ENCODE results near the gene PANK4.

PANK4 gene

GRCh38 chr1:2492091-2492490, 34.3 kb downstream of the PANK4 start:
- Histone ChIP-seq H3K9ac (ENCODE audit: low read length) (no peak overlapping the region), H3K27me3 (replicated peaks; ENCODE audit: insufficient read depth, low read length) (peaks cover 73% of the 10 kb centered on the region), H3K9me3 (replicated peaks; ENCODE audit: insufficient read depth, low read length) (no peaks in the 10 kb centered on the region), H3F3A (ENCODE audit: insufficient read depth, low read length) (no peaks in the 10 kb centered on the region), H3K4me2 (ENCODE audit: low read depth, low read length) (peak overlapping the region; percentile 38; the same call in 1 of the 2 replicates), H2AFZ (ENCODE audit: low read length) (no peak overlapping the region), H3K27ac (ENCODE audit: low read length) (no peak overlapping the region), H3K4me3 (ENCODE audit: low read length) (no peak overlapping the region), H3K4me1 (ENCODE audit: low read length) (peaks cover 22% of the 10 kb centered on the region), H3K36me3 (replicated peaks; ENCODE audit: insufficient read depth, low read length) (no peaks in the 10 kb centered on the region), H4K20me1 (ENCODE audit: insufficient read depth, low read length) (no peaks in the 10 kb centered on the region), H3K9me2 (replicated peaks; ENCODE audit: insufficient read depth, low read length) (no peaks in the 10 kb centered on the region), H3K79me2 (ENCODE audit: low read length) (no peaks in the 10 kb centered on the region)
- TF ChIP-seq EZH2phosphoT487 (IDR thresholded peaks at IDR 0.05; ENCODE audit: low read length) (no peak), EZH2 (optimal IDR thresholded peaks at IDR 0.05; ENCODE audit: low read depth, low read length) (no peak), CTCF (IDR thresholded peaks at IDR 0.05; ENCODE audit: low read length) (no peak)
- peak; percentile 38 for DNase-seq

- H3K4me1 ChIP-seq (ENCODE audit: low read length): peaks cover 15% of the 10 kb centered on the region
- H4K20me1 ChIP-seq (ENCODE audit: insufficient read depth, low read length): no peaks in the 10 kb centered on the region
- H3K4me3 ChIP-seq (ENCODE audit: low read length): no peak overlapping the region
- no peak for TF ChIP-seq EZH2 (optimal IDR thresholded peaks at IDR 0.05; ENCODE audit: low read depth, low read length)
- no peak for TF ChIP-seq EZH2phosphoT487 (IDR thresholded peaks at IDR 0.05; ENCODE audit: low read length)
- no peak for TF ChIP-seq CTCF (IDR thresholded peaks at IDR 0.05; ENCODE audit: low read length)
- H3K9me2 ChIP-seq (replicated peaks; ENCODE audit: insufficient read depth, low read length): no peaks in the 10 kb centered on the region
- H3F3A ChIP-seq (ENCODE audit: insufficient read depth, low read length): no peaks in the 10 kb centered on the region
- H2AFZ ChIP-seq (ENCODE audit: low read length): no peak overlapping the region
- H3K9me3 ChIP-seq (replicated peaks; ENCODE audit: insufficient read depth, low read length): no peaks in the 10 kb centered on the region
- H3K4me2 ChIP-seq (ENCODE audit: low read depth, low read length): no peak overlapping the region
- H3K27ac ChIP-seq (ENCODE audit: low read length): no peak overlapping the region
- peaks cover 73% of the 10 kb centered on the region for H3K27me3 ChIP-seq (replicated peaks; ENCODE audit: insufficient read depth, low read length)
- H3K9ac ChIP-seq (ENCODE audit: low read length): no peak overlapping the region
- H3K79me2 ChIP-seq (ENCODE audit: low read length): no peaks in the 10 kb centered on the region
- no peak for DNase-seq
- no peaks in the 10 kb centered on the region for H3K36me3 ChIP-seq (replicated peaks; ENCODE audit: insufficient read depth, low read length)
These were observed 36.8 kb downstream of the PANK4 start for GRCh38 chr1:2489615-2490014.

- no peak overlapping the region for H3K27ac ChIP-seq (ENCODE audit: low read length)
- peaks cover 79% of the 10 kb centered on the region for H3K27me3 ChIP-seq (replicated peaks; ENCODE audit: insufficient read depth, low read length)
- H3F3A ChIP-seq (ENCODE audit: insufficient read depth, low read length): no peaks in the 10 kb centered on the region
- no peaks in the 10 kb centered on the region for H3K9me3 ChIP-seq (replicated peaks; ENCODE audit: insufficient read depth, low read length)
- no peaks in the 10 kb centered on the region for H3K9me2 ChIP-seq (replicated peaks; ENCODE audit: insufficient read depth, low read length)
- no peaks in the 10 kb centered on the region for H3K36me3 ChIP-seq (replicated peaks; ENCODE audit: insufficient read depth, low read length)
- no peak overlapping the region for H3K4me3 ChIP-seq (ENCODE audit: low read length)
- DNase-seq: no peak
- no peak for TF ChIP-seq CTCF (IDR thresholded peaks at IDR 0.05; ENCODE audit: low read length)
- no peak for TF ChIP-seq EZH2 (optimal IDR thresholded peaks at IDR 0.05; ENCODE audit: low read depth, low read length)
- no peak for TF ChIP-seq EZH2phosphoT487 (IDR thresholded peaks at IDR 0.05; ENCODE audit: low read length)
- no peaks in the 10 kb centered on the region for H3K79me2 ChIP-seq (ENCODE audit: low read length)
- H2AFZ ChIP-seq (ENCODE audit: low read length): no peak overlapping the region
- H3K9ac ChIP-seq (ENCODE audit: low read length): no peak overlapping the region
- H3K4me2 ChIP-seq (ENCODE audit: low read depth, low read length): no peak overlapping the region
- peaks cover 15% of the 10 kb centered on the region for H3K4me1 ChIP-seq (ENCODE audit: low read length)
- no peaks in the 10 kb centered on the region for H4K20me1 ChIP-seq (ENCODE audit: insufficient read depth, low read length)
These were observed 37.7 kb downstream of the PANK4 start for GRCh38 chr1:2488688-2489087.

Data from MM.1S (cell line).